HG03521 (cell line): ENCODE data around the gene RTL10.
"Not testable (repeated sequence)": the region's sequence is repeated elsewhere in the genome, so short reads cannot be mapped to it uniquely, and the experiment has no call there.

ENCODE experiments used
- ATAC-seq: cut with Tn5 transposase; IDR thresholded peaks from one replicate; pipeline ENCODE4 v1.9.1; 2021; ENCODE audit warnings: mild to moderate bottlenecking, moderate library complexity; ENCODE audit not compliant: unreplicated experiment

Gene RTL10

DNA sequence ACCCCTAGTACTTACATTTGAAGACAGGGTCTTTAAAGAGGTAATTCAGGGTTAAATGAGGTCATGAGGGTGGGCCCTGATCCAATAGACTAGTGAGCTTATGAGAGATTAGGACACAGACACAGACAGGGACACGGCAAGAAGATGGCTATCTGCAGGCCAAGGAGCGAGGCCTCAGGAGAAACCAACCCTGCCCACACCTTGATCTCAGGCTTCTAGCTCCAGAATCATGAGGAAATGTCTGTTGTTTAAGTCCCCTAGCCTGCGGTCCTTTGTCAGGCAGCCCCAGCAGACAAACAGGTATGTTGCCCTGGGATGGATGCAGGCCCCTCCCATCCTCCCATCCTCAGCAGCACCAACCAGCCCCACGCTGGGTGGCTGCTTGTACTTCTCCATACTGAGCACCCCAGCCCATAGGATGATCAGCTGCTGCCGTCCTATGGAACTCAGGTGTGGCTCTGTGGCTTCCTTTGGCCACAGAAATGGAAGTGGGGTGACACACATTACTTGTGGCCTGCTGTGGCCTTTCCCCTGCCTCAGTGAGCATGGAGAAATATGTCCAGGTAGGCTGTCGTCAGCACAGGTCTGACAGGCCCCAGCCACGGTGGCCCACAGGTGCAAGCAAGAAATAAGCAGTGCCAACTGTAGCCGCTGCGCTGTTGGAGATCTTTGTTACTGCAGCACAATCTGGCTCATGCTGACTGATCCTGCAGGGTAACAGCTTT is 7.9 kb downstream of the RTL10 start:
- no peak for ATAC-seq

DNA sequence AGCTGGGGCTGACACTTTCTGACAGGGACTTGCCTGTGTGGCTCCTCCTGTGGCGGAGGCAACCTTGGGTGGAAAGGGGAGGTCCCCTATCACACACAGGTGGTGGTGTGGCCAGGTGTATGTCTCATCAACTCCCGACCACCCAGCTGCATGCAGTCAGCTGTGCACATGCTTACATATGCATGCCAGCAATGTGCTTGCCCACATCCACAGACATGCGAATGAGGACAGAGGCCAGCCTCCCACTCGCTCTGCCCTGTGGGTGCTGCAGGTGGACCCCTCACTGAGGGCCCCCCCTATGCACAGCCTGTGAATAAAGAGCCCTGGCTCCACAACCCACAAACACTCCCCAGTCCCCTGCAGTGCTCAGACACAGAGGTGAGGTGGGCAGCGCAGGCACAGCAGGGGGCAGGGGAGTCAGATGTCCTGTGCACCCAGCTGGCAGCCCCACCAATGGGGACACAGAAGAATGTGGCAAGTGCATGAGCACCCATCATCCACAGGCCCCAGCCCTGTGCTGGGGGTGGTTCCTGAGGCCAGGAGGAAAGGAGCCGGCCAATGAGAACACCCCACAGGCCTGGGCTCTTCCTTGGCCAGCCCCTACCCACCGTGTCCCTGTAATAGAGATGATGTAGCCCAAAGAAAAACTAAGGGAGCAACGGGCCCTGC is 9.5 kb downstream of the RTL10 start:
- no peak for ATAC-seq

DNA sequence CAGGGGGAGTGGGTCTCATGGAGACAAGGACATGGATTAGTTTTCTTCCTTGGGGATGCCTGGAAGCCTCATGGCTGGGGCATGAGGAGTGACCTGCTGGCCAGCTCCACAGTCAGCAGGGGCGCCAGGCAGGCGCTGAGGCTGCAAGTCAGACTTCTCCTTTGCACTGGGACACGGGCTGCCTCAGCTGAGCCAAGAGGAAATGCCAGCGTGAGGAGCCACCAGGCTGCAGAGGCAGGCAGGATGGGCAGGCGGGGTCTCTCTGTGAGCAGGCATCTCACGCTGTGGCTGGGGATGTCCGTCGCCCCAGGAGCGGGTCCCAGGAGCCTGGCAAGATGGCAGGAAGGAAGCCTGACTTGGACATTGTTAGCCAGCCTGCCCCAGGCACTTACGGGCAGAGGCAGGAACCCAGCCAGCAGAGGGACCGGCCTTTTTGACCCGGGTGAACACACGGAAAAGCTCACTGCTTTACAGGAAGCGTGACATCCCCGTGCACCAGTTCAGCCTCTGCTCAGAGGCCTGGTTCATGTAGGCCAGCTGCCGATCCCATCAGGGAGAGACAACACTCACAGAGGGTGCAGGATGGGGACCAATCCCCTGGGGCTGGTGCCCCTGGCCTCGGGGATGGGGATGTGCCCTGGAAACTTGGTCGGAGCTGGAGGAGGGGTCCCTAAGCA is 10.2 kb downstream of the RTL10 start:
- no peak for ATAC-seq

DNA sequence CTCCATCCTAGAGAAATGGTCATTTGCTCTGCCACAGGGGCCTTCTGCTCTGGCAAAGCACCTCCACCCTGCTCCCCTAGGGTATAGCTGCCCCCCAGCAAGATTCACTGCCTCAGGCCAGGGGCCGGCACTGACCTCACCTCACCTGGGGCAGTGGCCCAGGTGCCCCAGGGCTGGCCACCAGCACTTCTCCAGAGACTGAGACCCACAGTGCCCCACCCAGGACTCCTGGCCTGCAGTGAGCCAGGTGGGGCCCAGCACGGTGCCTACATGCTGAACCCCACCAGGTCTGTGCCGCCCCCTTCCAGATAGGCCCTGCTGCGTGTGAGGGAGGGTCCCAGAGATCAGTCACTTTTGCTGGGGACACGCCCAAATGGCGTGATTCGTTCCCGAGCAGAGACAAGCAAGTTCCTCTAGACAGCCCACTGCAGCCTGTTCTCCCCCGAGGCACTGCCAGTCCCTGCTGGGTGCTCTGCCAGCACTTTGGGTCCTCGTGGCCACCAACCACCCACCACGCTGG is 10.8 kb downstream of the RTL10 start:
- no peak for ATAC-seq

DNA sequence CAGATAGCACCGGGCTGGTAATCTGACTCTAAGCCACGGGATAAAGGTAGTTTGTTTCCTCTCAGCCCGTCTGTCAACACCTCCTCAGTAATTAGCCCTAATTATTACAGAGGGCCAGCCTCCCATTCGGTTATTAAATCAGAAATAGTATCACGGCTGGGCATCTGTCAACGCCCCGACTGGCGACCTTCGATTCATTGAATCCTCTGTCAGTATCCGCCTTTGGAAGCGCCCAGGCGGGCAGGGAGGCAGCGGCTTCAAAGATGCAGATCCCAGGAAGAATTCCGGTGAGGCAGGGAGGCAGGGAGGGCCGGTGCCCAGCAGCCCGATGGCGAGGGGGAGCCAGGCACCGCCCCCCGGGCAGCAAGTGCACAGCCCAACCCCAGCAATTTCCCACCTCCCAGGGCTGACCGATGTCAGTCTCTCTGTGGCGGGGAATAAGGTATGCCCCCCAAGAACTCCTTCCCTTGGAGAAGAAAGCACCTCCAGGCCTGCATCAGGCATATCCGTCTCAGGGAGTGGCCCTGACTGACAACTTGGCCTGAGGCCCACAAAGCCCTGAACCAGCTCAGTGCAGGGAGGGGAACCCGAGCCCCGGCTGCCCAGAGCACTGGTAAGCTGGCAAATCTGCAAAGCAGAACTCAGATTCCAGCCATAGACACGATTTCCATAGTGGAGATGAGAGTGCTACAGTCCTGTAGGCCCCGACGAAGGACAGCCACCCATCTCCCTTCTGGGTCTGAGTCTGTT is 11.4 kb downstream of the RTL10 start:
- no peak for ATAC-seq

DNA sequence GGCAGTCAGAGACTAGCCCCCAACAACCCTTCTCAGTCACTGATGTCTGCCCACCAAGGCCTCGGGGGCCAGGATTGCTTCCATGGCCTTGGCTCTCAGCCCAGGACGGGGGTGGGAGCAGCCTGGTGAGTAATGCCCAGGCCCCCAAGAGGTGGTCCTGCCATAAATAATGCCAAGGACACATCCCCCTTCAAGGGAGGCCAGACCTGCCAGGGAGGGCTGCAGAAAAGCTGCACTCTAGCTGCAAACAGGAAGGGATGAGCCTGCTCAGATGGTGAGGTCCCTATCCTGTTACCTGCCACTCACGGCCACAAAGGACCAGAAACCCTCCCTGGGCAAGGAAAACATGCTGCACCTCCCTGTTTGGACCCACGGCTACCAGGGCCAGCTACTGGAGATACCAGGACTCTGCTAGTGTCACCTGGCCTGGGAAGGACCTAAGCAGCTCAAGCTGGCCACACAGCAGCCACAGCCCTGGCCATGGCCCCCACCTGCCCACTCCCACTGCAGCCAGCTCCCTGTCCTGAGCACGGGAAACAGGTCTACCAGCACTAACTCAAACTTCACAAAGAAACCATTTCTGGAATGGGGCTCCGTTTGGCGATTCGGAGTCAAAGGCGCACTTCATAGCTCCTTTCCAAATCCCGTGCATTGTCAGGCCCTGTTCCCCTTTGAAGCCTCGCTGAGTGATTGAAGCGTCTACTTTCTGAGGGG is 12.1 kb downstream of the RTL10 start:
- ATAC-seq, result no peak

DNA sequence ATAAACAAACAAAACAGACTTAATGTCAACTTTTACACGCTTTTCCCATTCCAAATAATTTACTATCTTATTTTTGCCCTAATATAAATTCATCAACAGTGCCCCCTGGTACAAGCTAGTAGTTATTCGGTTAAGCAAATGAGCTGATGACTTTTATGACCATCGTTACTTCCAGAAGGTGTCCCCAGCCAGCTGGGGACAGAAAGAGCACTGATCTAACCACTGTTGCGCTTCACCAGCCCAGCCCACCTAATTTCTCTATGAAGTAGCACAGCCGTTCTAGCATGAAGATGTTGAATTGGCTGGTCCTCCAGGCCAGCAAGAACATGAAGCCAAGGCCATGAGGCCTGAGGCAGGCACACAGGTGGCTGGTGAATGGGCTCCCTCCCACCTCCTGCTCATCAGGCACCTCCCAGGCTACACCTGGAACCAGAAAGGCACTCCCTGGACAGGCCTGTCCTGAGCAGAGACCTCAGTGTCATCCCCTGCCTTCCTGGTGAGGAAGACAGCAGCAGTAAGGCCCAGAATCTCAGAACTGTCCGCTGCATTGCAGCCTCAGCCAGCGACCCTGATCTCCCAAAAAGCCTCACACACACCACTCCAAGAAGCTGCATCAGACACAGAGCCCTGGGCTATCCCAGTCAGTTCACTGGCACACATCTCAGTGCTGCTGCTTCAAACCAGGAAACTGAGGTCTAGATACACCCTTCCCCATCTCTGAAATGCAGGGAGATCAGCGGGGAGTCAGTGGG is 12.9 kb downstream of the RTL10 start:
- no peak for ATAC-seq

DNA sequence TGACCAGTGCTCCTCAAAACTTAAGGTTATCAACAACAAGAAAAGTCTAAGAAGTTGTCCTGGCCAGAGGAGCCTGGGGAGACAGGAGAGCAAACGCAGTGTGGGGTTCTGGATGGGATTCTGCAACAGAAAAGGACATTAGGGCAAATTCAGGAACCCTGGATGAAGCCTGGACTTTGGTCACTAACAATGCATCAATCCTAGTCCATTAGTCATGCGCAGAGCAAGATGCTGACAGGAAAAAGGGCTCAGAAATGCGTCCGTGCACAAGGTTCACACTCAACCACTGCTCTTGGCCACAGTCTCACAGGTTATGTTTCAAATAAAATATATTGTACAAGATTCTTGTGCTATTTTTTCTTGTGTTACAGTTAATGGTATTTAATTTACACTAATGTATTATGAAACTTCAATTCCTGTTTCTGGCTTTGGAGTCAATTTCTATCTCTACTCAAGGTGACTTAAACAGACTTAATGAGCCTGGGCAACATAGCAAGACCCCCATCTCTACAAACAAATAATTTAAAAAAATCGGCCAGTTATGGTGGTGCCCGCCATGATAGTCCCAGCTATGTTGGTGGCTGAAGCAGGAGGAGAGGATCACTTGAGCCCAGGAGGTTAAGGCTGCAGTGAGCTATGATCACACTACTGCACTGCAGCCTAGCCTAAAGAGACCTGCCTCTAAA is 13.6 kb downstream of the RTL10 start:
- no peak for ATAC-seq

DNA sequence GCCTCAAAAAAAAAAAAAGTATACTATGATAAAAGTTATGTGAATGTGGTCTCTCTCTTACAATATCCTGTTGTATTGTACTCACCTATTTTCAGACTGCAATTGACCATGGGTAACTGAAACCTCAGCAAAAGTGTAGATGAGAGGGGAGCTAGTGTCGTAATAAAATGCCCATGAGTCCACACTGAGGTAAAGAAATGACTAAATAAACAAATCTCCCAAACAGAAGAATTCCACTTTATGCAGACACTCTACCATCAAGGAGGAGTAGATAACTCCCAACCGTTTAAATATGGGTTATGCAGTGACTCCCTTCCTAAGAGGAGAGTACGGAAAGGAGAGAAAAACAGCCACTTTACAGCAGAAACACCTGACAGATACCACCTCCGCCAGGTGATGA is 14.6 kb downstream of the RTL10 start:
- ATAC-seq, result no peak

DNA sequence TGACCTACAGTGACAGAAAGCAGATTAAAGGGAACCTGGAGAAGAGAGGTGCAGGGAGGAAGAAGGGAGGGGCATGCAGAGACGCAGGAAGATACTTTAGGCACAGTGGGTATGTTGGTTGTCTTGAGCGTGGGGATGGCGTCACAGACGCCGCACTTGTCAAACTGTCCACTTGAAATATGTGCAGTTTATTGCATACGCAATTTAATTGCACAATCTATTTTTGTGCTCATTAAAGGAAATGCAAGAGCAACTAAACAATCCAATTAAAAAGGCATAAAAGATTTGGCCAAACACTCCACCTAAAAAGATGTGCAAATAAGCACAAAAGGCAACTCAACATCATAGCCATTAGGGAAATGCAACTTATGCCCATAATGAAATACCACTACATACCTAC is 16.8 kb downstream of the RTL10 start:
- ATAC-seq, result no peak

DNA sequence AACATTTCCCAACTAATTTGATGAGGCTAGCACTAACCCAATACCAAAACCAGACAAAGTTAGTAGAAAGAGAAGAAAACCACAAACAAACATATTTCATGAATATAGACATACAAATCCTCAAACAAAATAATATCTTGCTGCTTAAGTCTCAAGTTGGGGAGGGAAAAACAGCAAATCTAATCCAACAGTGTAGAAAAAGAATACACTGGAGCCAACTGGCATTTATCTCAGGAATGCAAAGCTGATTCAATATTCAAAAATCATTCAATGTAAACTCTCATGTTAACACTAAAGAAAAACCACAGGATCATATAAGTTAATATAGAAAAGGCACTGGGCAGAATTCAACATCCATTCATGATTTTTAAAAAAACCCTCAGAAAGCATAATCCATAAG is 18.2 kb downstream of the RTL10 start:
- ATAC-seq, result no peak

DNA sequence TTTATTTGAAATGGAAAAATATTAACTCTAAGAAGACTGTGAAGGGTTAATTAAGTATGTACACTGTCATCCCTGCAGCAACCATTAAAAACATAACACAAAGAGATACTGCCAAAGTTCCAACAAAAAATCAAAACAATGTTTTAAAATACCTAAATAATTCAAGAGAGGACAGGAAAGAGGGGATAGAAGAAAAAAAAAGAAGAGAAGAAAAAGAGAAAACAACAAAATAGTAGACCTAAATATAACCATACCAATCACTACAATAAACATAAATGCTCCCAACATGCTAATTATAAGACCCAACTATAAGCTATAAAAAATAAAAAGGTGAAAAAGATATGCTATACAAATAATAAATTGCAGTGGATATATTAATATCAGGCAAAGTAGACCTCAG is 20.1 kb downstream of the RTL10 start:
- ATAC-seq, result no peak

DNA sequence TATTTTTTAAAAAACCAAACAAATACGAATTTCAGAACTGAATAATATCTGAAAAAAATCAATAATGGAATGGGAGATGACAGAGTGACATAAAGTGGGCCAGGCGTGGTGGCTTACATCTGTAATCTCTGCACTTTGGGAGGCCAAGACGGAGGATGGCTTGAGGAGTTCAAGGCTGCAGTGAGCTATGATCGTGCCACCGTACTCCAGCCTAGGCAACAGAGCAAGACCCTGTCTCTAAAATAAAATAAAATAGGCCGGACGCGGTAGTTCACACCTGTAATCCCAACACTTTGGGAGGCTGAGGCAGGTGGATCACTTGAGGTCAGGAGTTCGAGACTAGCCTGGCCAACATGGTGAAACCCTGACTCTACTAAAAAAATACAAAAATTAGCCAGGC is 21.3 kb downstream of the RTL10 start:
- ATAC-seq, result not testable (repeated sequence)

DNA sequence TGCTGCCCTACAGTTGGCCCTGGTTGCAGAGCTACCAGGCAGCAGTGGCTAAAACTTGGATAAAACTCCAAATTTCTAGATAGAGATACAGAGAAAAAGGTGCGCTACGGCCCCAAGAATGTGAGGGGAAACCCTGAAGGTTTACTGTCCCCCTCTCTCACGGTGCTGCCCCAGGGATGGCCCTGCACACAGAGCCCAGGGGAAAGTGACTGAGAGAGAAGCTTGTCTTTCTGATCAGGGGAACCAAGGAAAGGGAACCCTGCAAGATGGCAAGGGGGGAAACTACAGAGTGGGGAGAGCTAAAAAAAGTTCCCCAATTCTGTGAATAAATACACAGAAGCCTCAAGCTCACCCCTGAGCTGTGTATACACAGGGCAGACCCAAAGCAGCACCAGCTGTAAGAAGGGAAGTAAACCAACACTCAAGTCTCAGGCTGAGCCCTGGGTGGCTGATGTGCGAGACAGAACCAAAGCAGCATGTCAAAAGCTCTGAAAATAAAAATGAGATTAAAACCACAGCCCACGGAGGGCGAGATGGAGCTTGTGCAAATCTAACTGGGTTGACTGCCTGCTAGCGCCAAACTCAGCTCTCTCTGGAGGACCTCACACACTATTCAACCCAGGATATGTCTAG is 22.1 kb downstream of the RTL10 start:
- ATAC-seq, result no peak

DNA sequence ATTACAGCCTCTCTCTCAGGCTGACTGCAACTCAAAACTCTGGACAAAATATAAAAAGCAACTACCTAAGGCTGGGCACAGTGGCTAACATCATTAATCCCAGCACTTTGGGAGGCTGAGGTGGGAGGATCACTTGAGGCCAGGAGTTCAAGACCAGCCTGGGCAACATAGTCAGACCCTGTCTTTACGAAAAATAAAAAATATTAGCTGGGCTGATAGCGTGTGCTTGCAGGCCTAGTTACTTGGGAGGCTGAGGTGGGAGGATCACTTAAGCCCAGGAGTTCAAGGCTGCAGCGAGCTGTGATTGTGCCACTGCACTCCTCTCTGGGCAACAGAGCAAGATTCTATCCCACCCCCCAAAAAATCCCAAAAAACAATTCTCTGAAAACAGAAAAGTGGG is 22.7 kb downstream of the RTL10 start:
- ATAC-seq, result not testable (repeated sequence)

DNA sequence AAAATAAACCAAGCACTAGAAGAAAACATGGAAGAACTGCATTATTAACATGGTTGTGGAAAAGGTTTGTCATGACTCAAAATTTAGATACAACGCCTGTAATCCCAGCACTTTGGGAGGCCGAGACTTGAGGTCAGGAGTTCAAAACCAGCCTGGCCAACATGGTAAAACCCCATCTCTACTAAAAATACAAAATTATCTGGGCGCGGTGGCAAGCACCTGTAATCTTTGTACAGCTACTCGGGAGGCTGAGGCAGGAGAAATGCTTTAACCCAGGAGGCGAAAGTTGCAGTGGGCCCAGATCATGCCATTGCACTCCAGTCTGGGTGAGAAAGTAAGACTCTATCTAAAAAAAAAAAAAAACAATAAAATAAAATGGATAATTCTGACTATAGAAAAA is 23.7 kb downstream of the RTL10 start:
- ATAC-seq, result no peak

DNA sequence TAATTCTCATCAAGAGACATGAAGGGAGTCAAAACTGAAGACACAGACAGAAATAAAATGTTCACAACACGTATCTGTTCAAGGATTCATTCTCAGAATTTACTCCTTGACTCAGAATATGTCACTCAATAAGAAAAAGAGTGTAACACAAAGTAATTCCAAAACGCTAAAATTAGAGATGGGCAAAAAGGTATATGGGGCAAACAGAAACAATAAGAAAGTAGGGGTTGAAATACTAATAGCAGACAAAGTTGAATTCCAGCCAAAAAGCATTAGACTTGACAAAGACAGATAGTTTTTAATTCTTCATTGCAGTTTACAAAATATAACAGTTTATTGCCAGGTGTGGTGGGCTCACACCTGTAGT is 26.7 kb downstream of the RTL10 start:
- ATAC-seq, result no peak

DNA sequence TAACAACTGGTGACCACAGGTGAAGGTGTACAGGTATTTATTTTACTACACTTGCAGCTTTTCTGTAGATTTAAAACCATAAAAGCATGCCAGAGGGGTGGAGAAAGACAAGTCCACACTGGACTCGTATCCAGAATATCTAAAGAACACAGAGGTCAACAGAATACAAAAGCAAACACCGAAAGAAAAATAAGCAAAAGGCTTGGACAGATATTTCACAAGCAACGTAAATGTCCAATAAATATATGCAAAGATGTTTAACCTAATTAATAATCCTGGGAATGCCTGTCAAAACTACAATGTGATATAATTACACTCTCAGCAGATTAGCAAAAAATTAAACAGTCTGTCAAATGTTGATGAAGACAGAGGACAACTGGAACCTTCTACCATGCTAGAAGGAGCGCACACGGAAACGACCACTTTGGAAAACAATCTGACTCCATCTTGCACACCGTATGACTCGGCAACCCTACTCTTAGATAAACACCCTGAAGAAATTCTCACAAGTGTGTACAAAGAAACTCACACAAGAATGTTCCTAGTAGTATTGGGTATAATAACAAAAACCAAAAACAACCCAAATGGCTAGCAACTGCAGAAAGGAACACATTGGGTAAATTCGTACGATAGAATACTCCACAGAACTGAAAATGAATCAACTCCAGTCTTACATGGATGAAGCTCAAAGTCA is 27.2 kb downstream of the RTL10 start:
- no peak for ATAC-seq

DNA sequence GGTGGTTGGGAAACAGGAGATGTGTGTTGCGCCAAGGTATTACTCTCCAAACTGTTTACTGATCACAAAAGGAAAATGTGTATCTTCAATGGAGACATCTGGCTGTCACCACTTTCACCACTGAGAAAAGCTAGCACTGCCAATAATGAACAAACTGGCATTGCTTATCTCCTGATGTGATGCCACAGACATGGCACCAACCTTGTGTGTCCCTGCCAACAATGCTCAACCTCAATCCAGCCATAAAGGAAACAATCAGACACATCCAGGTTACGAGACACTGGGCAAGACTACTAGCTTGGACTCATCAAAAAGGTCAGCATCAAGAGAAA is 28.1 kb downstream of the RTL10 start:
- no peak for ATAC-seq
